OCI-LY3 (cell line): ENCODE data around the gene ZNF223.

Experiments
- H2AFZ ChIP-seq: fragments of 200-600, 300-600 bp; shearing (Covaris generic); 2 replicates; pipeline ENCODE4 v1.6.0; 2014; ENCODE audit warnings: antibody characterized with exemption, low read depth, low read length
- H3K27ac ChIP-seq: fragments of 200-600, 300-600 bp; sonication (generic); 2 replicates; pipeline ENCODE4 v1.5.1; 2014; ENCODE audit warnings: mild to moderate bottlenecking, low read length, moderate library complexity, mixed read lengths
- H3K27me3 ChIP-seq: fragments of 200-600, 300-600 bp; sonication (generic); 2 replicates; pipeline ENCODE4 v1.6.1; 2014; ENCODE audit warnings: low read depth, low read length, mixed read lengths
- H3K36me3 ChIP-seq: fragments of 200-600, 300-600 bp; sonication (generic); replicated peaks from 2 replicates; pipeline ENCODE3; 2014; ENCODE audit warnings: low read depth, low read length, mixed read lengths
- H3K4me1 ChIP-seq: fragments of 300-600, 200-600 bp; sonication (generic); 2 replicates; pipeline ENCODE4 v1.6.1; 2014; ENCODE audit warnings: low read length, mixed read lengths
- H3K4me2 ChIP-seq: fragments of 200-600, 300-600 bp; sonication (generic); 2 replicates; pipeline ENCODE4 v1.6.1; 2014; ENCODE audit warnings: low read length, mixed read lengths
- H3K4me3 ChIP-seq: fragments of 300-600, 200-600 bp; sonication (generic); 2 replicates; pipeline ENCODE4 v1.5.1; 2014; ENCODE audit warnings: antibody characterized with exemption, mild to moderate bottlenecking, low read length, moderate library complexity
- H3K79me2 ChIP-seq: fragments of 300-600, 200-600 bp; shearing (Covaris generic); 2 replicates; pipeline ENCODE4 v1.6.1; 2014; ENCODE audit warnings: mild to moderate bottlenecking, low read length, mixed read lengths
- H3K9ac ChIP-seq: fragments of 300-600, 200-600 bp; shearing (Covaris generic); 2 replicates; pipeline ENCODE4 v1.6.0; 2014; ENCODE audit warnings: mild to moderate bottlenecking, low read length, moderate library complexity
- H3K9me3 ChIP-seq: fragments of 200-600, 300-600 bp; shearing (Covaris generic); 2 replicates; pipeline ENCODE4 v1.6.1; 2014; ENCODE audit warnings: low read length, mixed read lengths; ENCODE audit not compliant: insufficient read depth
- H4K20me1 ChIP-seq: fragments of 200-600, 300-600 bp; sonication (generic); 2 replicates; pipeline ENCODE4 v1.6.1; 2016; ENCODE audit warnings: low read length, mixed read lengths; ENCODE audit not compliant: insufficient read depth
- EZH2phosphoT487 ChIP-seq: fragments of 200-600 bp; shearing (Covaris generic); IDR thresholded peaks from 2 replicates; pipeline ENCODE4 v1.6.1; 2018; ENCODE audit warnings: antibody characterized with exemption, mixed run types, low read depth
- TF ChIP-seq, protein P1 (sequence below): fragments of 200-600, 300-600 bp; sonication (generic); IDR thresholded peaks from 2 replicates; pipeline ENCODE4 v1.5.1; 2014; ENCODE audit warnings: antibody characterized with exemption, low read length, low read depth

The ZNF223 gene

DNA sequence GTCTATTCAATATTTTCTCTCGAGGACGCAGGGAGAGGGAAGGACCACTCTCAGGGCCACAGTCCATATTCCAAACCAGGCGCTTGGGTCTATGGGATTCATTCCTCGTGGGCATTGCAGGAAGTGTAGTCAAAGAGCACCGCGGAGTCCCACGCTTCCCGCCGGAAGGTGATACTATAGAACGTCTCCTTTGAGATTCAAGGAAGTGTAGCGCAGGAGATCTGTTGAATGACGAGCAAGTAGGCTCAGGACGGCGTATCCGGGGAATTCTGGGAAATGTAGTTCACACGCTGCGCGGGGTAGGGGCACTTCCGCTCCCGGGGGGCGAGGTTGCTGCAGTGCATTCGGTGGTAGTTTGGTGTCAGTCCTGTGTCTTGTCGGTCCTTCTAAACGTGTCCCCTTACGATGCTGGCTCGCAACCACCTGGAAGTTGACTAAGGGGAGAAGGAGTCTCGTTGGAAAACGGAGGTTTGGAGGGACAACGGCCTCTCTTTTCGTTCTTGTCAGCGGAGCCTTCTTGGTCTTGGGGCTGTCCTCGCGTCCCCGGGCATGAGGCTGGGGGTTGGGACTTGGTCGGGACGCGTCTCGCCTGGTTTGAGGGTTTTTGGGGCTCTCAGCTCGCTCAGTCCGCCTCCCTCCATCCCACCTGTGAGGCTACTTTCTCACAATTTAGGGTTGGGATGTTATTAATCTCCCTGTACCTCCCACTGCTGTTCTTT, 20.1 kb downstream of the ZNF223 start, which contains the start of gene ZNF284:
ZNF284 (plus strand) TSS at position 336 of the 719 bp plus-strand sequence. CDS start 4,231 bp downstream, outside the sequence.
- Histone ChIP-seq H3K4me2 (no peak within 1 kb of the TSS), H3K9me3 (peaks cover under 1% of the 10 kb centered on the region; the same call in 1 of the 2 replicates), H3K27ac (no peak within 1 kb of the TSS), H4K20me1 (no peaks in the 10 kb centered on the region), H3K4me1 (no peaks in the 10 kb centered on the region), H3K79me2 (no peaks in the 10 kb centered on the region), H3K9ac (no peak within 1 kb of the TSS), H3K36me3 (no peaks in the 10 kb centered on the region), H2AFZ (no peak within 1 kb of the TSS), H3K4me3 (no peak within 1 kb of the TSS), H3K27me3 (no peaks in the 10 kb centered on the region)
- TF ChIP-seq EZH2phosphoT487 = no peak
- TF ChIP-seq, protein P1, sequence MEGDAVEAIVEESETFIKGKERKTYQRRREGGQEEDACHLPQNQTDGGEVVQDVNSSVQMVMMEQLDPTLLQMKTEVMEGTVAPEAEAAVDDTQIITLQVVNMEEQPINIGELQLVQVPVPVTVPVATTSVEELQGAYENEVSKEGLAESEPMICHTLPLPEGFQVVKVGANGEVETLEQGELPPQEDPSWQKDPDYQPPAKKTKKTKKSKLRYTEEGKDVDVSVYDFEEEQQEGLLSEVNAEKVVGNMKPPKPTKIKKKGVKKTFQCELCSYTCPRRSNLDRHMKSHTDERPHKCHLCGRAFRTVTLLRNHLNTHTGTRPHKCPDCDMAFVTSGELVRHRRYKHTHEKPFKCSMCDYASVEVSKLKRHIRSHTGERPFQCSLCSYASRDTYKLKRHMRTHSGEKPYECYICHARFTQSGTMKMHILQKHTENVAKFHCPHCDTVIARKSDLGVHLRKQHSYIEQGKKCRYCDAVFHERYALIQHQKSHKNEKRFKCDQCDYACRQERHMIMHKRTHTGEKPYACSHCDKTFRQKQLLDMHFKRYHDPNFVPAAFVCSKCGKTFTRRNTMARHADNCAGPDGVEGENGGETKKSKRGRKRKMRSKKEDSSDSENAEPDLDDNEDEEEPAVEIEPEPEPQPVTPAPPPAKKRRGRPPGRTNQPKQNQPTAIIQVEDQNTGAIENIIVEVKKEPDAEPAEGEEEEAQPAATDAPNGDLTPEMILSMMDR = no peak

GRCh38 chr19:44072543-44073401, 20.9 kb downstream of the ZNF223 start:
- Histone ChIP-seq H3K36me3 (no peaks in the 10 kb centered on the region), H3K4me1 (no peaks in the 10 kb centered on the region), H3K9ac (no peak overlapping the region), H3K4me2 (no peak overlapping the region), H4K20me1 (no peaks in the 10 kb centered on the region), H2AFZ (no peak overlapping the region), H3K27ac (no peak overlapping the region), H3K79me2 (no peaks in the 10 kb centered on the region), H3K4me3 (no peak overlapping the region), H3K9me3 (peaks cover 5% of the 10 kb centered on the region; the same call in 1 of the 2 replicates), H3K27me3 (no peaks in the 10 kb centered on the region)
- TF ChIP-seq, protein P1 = no peak
- TF ChIP-seq EZH2phosphoT487 = no peak

GRCh38 chr19:44076325-44076724, 24.5 kb downstream of the ZNF223 start:
- H3K9ac ChIP-seq = no peak overlapping the region
- TF ChIP-seq, protein P1 = no peak
- TF ChIP-seq EZH2phosphoT487 = no peak
- no peaks in the 10 kb centered on the region for H3K79me2 ChIP-seq

DNA sequence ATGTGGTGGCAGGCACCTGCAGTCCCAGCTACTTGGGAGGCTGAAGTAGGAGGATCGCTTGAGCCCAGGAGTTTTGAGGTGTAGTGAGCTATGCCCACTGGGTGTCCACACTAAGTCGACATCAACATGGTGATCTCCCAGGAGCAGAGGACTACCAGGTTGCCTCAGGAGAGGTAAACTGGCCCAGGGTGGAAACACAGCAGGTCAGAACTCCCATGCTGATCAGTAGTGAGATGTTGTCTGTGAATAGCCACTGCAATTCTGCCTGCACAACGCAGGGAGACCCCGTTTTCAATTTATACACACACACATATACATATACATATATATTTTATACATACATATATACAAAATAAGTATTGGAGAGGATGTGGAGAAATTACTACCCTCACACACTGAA, 40.3 kb downstream of the ZNF223 start:
- H3K4me2 ChIP-seq = no peak overlapping the region

More at GRCh38 chr19:44076325-44076724, 24.5 kb downstream of the ZNF223 start:
- Histone ChIP-seq H3K4me2 (no peak overlapping the region), H3K27me3 (no peaks in the 10 kb centered on the region), H2AFZ (no peak overlapping the region), H3K4me1 (no peaks in the 10 kb centered on the region), H3K4me3 (no peak overlapping the region), H4K20me1 (no peaks in the 10 kb centered on the region), H3K27ac (no peak overlapping the region), H3K36me3 (no peaks in the 10 kb centered on the region), H3K9me3 (peaks cover 8% of the 10 kb centered on the region; the same call in 1 of the 2 replicates)

More for the DNA sequence above, 40.3 kb downstream of the ZNF223 start:
- Histone ChIP-seq H3K27ac (no peak overlapping the region), H2AFZ (no peak overlapping the region), H3K4me3 (no peak overlapping the region), H3K79me2 (peaks cover 21% of the 10 kb centered on the region), H3K36me3 (peaks cover 6% of the 10 kb centered on the region), H3K9me3 (no peaks in the 10 kb centered on the region), H3K9ac (no peak overlapping the region), H3K4me1 (peaks cover 4% of the 10 kb centered on the region; the same call in 1 of the 2 replicates), H4K20me1 (no peaks in the 10 kb centered on the region), H3K27me3 (no peaks in the 10 kb centered on the region)
- TF ChIP-seq, protein P1 = no peak
- no peak for TF ChIP-seq EZH2phosphoT487
